ENCODE measurements around the gene FN1. TPM values are rescaled to one million over a fixed set of nuclear protein-coding genes. Genes with fewer than 3 reads are reported as not detected.

The FN1 gene
- total RNA-seq, 4 donors from 2014 or later, result 45.8 to 78.1 (median 52.7) TPM

DNA sequence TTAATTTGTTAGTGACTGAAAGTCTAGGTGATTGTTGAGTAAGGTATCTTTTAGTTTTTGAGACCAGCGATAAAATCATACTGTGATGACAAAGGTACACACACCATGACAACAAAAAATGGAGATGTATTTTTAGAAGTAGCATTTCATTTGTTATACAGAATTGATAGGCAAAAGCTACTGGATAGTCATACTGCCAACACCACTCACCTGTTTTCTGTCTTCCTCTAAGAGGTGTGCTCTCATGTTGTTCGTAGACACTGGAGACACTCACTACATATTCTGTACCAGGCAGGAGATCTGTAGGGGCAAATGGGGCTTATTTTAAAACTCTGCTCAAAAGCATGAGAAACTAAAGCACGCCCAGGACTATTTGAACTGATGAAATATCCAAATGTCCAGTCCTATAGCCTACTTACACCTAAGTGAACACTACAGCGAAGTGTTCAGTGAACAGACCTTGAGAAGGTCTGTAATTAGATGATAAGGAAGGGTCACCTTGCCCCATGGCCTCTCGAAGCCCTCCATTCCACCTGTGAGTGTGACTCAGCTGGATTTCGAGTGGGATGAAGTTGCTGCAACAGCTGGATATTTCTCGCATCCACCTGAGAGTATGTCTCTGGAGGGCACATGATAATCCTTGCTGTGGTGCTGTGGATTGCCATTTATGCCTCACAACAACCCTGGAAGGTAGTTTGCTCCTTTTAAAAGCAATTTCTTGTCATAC is 47.7 kb downstream of the FN1 start:
- H3K27me3 ChIP-seq, result no peaks in the 10 kb centered on the region
- 89% methylated on average over 7 of the region's 7 CpGs for WGBS
- no peaks in the 10 kb centered on the region for H3K9me3 ChIP-seq
- peaks cover 29% of the 10 kb centered on the region for H3K36me3 ChIP-seq
- no peaks in the 10 kb centered on the region for H3K4me1 ChIP-seq
- no peak for DNase-seq (ENCODE audit: low spot score in 2 of 2)
- no peak overlapping the region for H3K27ac ChIP-seq
- TF ChIP-seq POLR2A (IDR thresholded peaks at IDR 0.05) (no peak), EP300 (IDR thresholded peaks at IDR 0.05) (no peak), POLR2AphosphoS5 (IDR thresholded peaks at IDR 0.05) (no peak)
- TF ChIP-seq, protein P1, sequence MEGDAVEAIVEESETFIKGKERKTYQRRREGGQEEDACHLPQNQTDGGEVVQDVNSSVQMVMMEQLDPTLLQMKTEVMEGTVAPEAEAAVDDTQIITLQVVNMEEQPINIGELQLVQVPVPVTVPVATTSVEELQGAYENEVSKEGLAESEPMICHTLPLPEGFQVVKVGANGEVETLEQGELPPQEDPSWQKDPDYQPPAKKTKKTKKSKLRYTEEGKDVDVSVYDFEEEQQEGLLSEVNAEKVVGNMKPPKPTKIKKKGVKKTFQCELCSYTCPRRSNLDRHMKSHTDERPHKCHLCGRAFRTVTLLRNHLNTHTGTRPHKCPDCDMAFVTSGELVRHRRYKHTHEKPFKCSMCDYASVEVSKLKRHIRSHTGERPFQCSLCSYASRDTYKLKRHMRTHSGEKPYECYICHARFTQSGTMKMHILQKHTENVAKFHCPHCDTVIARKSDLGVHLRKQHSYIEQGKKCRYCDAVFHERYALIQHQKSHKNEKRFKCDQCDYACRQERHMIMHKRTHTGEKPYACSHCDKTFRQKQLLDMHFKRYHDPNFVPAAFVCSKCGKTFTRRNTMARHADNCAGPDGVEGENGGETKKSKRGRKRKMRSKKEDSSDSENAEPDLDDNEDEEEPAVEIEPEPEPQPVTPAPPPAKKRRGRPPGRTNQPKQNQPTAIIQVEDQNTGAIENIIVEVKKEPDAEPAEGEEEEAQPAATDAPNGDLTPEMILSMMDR (IDR thresholded peaks at IDR 0.05), result no peak
- no peak overlapping the region for H3K4me3 ChIP-seq

DNA sequence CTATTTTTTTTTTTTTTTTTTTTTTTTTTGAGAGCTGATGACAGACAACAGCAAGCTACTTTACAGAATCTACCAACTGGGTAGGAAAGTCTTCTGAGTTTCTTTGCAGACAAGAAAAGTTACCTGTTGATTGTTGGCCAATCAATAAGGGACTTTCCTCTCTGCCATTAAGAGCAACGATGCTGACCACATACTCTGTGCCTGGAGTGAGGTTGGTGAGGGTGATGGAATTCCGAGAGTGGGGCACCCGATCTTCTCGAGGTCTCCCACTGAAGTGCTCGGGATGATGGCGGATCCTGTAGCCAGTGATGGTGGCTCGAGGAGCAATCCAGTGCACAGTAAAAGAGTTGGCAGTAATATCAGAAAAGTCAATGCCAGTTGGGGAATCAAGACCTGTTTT is 49.3 kb downstream of the FN1 start:
- Histone ChIP-seq H3K36me3 (peaks cover 26% of the 10 kb centered on the region), H3K4me3 (no peak overlapping the region), H3K27ac (no peak overlapping the region), H3K27me3 (no peaks in the 10 kb centered on the region), H3K4me1 (no peaks in the 10 kb centered on the region), H3K9me3 (no peaks in the 10 kb centered on the region)
- TF ChIP-seq POLR2AphosphoS5 (IDR thresholded peaks at IDR 0.05), result no peak
- no peak for TF ChIP-seq EP300 (IDR thresholded peaks at IDR 0.05)
- TF ChIP-seq, protein P1 (IDR thresholded peaks at IDR 0.05), result no peak
- TF ChIP-seq POLR2A (IDR thresholded peaks at IDR 0.05), result no peak
- WGBS, result 96% methylated on average over 7 of the region's 7 CpGs
- no peak for DNase-seq (ENCODE audit: low spot score in 2 of 2)

DNA sequence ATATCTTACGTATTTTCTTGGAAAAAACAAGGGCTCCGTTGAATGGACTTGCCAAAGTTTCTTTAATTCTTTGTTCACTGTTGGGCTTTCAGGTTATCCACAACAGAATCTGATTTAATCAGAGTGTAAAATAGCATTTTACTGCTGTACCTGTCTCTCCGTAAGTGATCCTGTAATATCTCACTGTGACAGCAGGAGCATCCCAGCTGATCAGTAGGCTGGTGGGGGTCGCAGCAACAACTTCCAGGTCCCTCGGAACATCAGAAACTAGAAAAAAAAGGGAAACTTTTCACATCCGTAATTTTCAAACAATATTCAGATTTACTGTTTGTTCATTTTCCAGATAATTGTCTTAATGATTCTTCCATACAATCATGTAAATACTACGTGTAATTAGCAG is 51.2 kb downstream of the FN1 start:
- H3K4me1 ChIP-seq, result no peaks in the 10 kb centered on the region
- TF ChIP-seq POLR2AphosphoS5 (IDR thresholded peaks at IDR 0.05) (no peak), POLR2A (IDR thresholded peaks at IDR 0.05) (no peak), EP300 (IDR thresholded peaks at IDR 0.05) (no peak)
- TF ChIP-seq, protein P1 (IDR thresholded peaks at IDR 0.05), result no peak
- H3K4me3 ChIP-seq, result no peak overlapping the region
- no peak overlapping the region for H3K27ac ChIP-seq
- no peaks in the 10 kb centered on the region for H3K27me3 ChIP-seq
- WGBS, result 79% methylated on average over 7 of the region's 7 CpGs
- peaks cover 24% of the 10 kb centered on the region for H3K36me3 ChIP-seq
- no peaks in the 10 kb centered on the region for H3K9me3 ChIP-seq
- DNase-seq (ENCODE audit: low spot score in 2 of 2), result no peak

DNA sequence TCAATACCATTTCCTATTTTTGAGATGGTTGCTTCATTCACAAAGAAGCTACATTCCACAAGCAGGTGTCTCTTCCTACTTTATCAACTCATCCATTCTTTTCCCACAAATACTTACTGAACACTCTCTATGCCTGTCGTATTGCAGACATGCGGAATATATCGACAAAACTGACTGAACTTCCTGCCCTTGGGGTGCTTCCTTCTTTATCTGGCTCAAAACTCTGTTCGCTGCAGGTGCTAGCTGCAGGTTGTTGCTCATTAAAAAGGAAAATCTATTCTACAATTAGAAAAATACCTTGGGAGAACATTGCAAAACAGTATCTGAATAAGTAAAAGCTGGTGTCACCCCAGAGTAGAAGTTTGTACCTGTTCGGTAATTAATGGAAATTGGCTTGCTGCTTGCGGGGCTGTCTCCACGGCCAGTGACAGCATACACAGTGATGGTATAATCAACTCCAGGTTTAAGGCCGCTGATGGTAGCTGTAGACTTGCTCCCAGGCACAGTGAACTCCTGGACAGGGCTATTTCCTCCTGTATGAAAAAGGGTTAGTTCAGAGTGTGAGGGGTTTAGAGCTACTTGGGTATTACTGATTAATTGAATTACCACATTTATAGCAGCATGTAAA is 52.1 kb downstream of the FN1 start:
- no peak overlapping the region for H3K27ac ChIP-seq
- WGBS, result 95% methylated on average over 8 of the region's 8 CpGs
- TF ChIP-seq, protein P1 (IDR thresholded peaks at IDR 0.05), result no peak
- TF ChIP-seq EP300 (IDR thresholded peaks at IDR 0.05) (no peak), POLR2AphosphoS5 (IDR thresholded peaks at IDR 0.05) (no peak), POLR2A (IDR thresholded peaks at IDR 0.05) (no peak)
- H3K4me1 ChIP-seq, result no peaks in the 10 kb centered on the region
- no peak for DNase-seq (ENCODE audit: low spot score in 2 of 2)
- no peak overlapping the region for H3K4me3 ChIP-seq
- no peaks in the 10 kb centered on the region for H3K9me3 ChIP-seq
- no peaks in the 10 kb centered on the region for H3K27me3 ChIP-seq
- peaks cover 24% of the 10 kb centered on the region for H3K36me3 ChIP-seq

DNA sequence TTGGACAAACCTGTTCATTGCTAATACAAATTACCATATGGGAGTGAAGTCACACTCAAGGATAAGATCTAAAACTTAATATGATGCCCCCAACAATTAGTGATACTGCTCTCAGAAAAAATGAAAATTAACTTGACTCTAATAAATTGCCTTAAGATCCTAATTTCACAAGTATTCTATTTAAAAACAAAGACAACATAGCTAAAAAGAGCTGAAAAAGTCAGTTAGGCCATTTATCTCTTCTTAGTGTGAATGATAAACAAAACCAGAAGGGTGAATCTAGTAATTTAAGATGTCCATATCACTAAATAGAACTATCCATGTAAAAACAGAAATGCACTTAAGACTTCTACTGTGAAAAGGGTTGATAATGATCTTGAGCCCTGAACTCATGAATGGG is 53.4 kb downstream of the FN1 start:
- Histone ChIP-seq H3K9me3 (no peaks in the 10 kb centered on the region), H3K36me3 (peaks cover 24% of the 10 kb centered on the region), H3K4me1 (no peaks in the 10 kb centered on the region), H3K27ac (no peak overlapping the region), H3K27me3 (no peaks in the 10 kb centered on the region), H3K4me3 (no peak overlapping the region)
- no peak for TF ChIP-seq EP300 (IDR thresholded peaks at IDR 0.05)
- no peak for TF ChIP-seq POLR2AphosphoS5 (IDR thresholded peaks at IDR 0.05)
- TF ChIP-seq, protein P1 (IDR thresholded peaks at IDR 0.05), result no peak
- TF ChIP-seq POLR2A (IDR thresholded peaks at IDR 0.05), result no peak
- DNase-seq (ENCODE audit: low spot score in 2 of 2), result no peak
